NCI-H128 (cell line): ENCODE measurements around the gene SYNE2.

Experiments
- DNase-seq: peaks from one replicate; lab custom pipeline; 2025; ENCODE audit not compliant: unreplicated experiment; lab: John Stamatoyannopoulos, UW

The SYNE2 gene

DNA sequence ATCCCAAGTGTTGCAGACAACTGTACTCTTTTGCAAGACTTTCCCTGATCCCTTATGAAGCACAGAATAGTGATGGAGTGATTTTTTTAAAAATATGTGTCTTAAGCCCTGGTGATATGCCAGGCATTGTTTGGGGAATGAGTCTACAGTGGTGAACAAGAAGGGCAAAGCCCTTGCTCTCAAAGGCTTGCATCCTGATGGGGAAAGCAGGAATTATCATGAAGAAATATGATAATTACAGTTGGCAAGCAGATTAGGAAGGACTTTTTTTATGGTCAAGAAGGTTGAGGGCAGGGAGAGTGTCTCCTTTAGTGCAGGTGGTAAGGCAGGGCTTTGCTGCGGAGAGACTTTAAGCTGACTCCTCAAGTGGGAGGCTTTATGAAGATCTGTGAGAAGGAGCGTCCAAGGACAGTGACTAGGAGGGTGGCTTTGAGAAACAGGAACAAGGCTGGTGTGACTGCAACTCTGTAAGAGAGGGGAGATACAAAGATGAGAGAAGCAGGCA is 100.2 kb downstream of the SYNE2 start:
- DNase-seq, result no peak

- DNase-seq, result no peak
Measured at GRCh38 chr14:63956326-63956725, 103.5 kb downstream of the SYNE2 start.

GRCh38 chr14:63960926-63961567 is 108.2 kb downstream of the SYNE2 start:
- no peak for DNase-seq

DNA sequence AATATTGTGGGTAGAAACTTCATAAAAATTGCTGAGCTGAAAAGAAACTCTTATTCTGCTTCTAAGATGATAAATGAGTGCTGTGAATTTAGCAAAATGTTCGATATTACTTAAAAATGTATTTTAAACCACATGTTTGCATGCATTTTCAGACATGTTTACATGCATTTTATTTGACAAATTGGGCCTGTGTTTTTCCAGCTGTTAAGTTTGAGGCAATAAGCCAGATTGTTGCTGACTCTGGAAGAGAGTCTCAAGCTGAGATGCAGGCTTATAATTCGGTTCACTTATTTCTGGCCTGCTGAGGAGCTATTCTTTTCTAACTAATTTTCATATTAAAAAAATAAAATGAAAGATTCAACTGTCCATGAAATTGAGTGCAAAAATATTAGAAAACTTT is 110.1 kb downstream of the SYNE2 start:
- no peak for DNase-seq

- no peak for DNase-seq
Measured at GRCh38 chr14:63963439-63963838, 110.6 kb downstream of the SYNE2 start.

- DNase-seq, result no peak
Measured at GRCh38 chr14:63964113-63964512, 111.3 kb downstream of the SYNE2 start.

- no peak for DNase-seq
Measured at GRCh38 chr14:63966407-63966806, 113.6 kb downstream of the SYNE2 start.

DNA sequence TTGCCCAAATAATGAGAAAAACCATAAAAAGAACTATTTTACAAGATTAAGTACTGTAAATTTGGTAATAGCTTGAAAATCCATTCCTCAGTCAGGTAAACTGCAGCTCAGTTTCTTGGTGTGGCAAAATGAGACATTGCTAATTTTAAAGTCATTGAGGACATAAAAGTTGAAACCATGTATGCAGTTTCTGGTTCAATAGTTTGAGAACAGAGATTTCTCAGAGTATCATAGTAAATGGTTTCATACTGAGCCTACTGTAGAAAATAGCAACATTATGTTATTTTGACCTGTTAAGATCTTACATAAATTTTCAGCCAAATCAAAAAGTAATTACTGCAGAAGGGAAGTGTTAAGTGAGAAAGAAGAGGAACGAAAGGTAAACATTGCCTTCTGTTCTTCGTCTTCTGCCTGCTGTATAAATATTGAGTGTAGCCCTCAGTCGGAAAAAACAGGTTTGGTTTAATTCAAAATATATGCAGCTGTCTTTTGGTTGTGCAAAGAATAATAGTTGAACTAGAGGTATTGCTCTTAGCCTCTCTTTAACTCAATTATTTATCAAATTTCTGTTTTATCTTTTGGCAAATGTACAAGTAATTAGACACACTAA is 119.6 kb downstream of the SYNE2 start:
- no peak for DNase-seq

- DNase-seq, result no peak
Measured at GRCh38 chr14:63974176-63974575, 121.4 kb downstream of the SYNE2 start.

DNA sequence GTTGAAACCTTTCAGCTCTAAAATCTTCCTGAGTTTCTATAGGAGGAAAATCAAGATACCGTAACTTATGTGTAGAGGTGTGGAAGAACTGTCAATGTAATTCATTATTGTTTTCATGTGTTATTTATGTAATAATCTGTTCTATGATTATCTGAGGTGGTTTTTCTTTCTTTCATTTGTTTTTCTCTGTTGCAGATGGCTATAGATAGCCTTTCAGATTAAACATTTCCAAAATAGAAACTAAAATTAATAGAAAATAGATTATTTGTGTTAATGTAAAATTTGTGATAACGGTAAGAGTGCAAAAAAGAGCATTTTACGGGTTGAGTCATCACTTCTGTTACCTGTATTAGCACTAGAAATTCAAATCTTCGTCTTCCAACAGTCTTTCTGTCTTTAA is 128.8 kb downstream of the SYNE2 start:
- DNase-seq, result no peak

- no peak for DNase-seq
Measured at GRCh38 chr14:63982156-63982555, 129.4 kb downstream of the SYNE2 start.

DNA sequence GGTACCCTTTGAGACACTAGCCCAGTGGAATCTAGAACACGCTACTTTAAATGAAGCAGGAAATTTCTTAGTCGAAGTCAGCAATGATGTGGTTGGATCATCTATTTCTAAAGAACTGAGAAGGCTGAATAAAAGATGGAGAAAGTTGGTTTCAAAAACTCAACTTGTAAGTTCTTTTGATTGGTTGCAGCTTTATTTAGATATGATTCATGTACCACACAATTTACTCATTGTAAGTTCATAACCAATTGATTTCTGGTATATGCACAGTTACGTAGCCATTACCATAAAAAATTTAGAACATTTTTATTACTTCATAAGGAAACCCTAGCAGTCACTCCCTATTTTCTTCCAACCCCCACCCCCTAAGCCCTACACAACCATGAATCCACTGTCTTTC is 129.8 kb downstream of the SYNE2 start:
- DNase-seq, result no peak

- DNase-seq, result no peak
Measured at GRCh38 chr14:63986789-63987533, 134.2 kb downstream of the SYNE2 start.

DNA sequence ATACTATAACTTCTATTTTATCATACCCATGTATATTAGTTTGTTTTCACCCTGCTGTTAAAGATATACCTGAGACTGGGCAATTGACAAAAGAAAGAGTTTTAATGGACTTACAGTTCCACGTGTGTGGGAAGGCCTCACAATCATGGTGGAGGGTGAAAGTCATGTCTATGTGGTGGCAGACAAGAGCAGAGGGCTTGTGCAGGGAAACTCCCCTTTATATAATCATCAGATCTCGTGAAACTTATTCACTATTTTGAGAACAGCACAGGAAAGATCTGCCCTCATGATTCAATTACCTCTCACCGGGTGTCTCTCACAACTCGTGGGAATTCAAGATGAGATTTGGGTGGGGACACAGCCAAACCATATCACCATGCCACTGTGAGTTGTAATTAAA is 135.8 kb downstream of the SYNE2 start:
- no peak for DNase-seq

- DNase-seq, result no peak
Measured at GRCh38 chr14:63991833-63992232, 139.0 kb downstream of the SYNE2 start.

GRCh38 chr14:63992858-63993257 is 140.1 kb downstream of the SYNE2 start:
- no peak for DNase-seq

DNA sequence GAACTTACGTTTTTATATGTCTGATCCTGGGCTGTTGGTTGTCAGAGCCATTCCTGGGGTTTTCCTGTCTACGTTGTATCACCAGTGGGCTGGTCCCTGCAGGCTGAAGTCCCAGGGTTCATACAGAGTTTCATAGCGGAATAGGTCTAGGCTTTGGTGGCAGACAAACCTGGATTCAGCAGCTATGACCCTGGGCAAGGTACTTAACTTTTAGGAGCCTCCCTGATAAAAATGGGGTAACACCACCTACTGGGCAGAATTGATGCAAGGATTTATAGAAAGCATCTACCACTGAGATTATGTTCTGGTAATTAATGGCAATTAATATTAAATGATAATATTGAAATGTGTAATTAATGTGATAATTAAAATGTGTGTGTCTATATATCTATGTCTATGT is 141.2 kb downstream of the SYNE2 start:
- no peak for DNase-seq

DNA sequence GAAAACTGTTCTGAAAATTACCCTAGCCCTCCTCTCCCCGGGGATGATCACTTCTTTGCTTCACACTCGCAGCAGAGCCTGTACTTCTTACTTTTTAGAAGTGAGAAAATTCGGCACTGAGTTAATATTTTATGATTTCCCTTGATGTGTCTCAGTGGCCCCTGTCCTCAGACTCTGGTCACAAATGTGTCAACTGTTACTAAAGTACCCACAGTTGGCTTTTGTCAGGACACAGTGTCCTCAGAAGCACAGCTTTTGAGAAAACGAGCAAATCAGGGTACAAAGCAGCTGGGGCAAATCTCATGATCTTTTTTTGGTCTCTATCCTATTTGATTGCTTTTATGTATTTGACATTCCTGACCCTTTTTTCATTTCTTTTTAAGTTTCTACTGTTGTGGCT is 142.5 kb downstream of the SYNE2 start:
- DNase-seq, result no peak

DNA sequence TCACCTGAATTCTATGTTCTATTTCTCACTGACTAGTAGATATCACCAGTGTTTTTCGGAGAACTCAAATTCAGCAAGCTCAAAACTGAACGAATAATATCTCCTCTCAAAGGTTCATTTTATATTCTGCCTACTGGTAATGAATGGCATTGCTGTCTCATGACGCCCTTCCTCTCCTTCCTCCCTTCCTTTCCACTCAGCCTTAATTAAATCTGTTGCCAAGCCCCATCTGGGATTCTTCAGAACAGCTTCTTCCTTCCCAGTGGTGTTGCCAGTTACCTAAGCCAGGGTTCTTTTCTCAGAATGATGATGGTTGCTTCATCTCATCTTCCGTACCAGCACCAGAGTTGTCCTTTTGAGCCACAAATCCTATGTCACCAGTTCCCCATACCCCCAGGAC is 143.2 kb downstream of the SYNE2 start:
- no peak for DNase-seq

DNA sequence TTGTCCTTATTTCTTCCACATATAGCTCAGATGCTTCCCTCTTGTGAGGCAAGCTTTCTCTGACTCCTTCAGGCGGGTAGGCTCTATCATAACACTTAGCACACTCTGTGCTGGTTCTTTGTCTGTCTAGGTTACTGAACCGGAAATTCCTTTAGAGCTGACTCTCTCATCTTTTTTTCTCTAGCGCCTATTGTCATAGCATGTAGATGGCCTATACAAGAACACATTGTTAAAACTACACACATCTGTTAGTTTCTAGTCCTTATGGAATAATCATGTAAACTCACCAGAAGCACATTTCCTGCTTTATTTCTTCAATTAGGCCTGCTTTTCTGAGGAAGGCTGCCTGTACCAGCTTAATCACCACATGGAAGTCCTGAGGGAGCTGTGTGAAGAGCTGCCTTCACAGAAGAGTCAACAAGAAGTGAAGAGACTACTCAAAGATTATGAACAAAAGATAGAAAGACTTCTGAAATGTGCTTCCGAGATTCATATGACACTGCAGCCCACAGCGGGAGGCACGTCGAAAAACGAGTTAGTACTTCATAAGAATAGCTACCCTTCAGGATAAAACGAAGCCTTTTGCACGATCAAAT is 143.9 kb downstream of the SYNE2 start:
- no peak for DNase-seq

GRCh38 chr14:64000749-64001148 is 147.9 kb downstream of the SYNE2 start:
- DNase-seq, result no peak

- no peak for DNase-seq
Measured at GRCh38 chr14:64005822-64006221, 153.0 kb downstream of the SYNE2 start.
